SW 1271 (cell line): ENCODE results near the gene PRSS3.
"Not testable (repeated sequence)": the region's sequence is repeated elsewhere in the genome, so short reads cannot be mapped to it uniquely, and the experiment has no call there.

Experiments used
- DNase-seq, 2 experiments: peaks; one replicate each; lab custom pipeline; 2025; lab: John Stamatoyannopoulos, UW

Gene PRSS3

DNA sequence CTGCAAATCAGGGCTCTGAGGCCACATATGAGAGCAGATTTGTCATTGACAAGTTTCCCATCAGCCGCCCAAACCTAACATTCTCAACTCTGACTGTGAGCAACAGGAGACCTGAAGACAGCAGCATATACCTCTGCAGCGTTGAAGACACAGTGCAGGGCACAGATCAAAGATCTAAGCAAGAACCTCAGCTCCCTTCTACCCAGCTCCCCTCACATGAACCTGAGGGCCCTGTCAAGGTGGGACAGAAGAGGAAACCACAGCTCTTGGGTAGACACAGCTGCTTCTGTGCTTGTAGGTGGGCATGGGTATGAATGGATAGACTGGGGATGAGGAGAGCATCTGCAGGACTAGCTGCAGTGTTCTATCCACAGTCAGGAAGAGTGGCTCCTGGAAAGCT, 8.7 kb upstream of the PRSS3 start:
- no peak for DNase-seq

DNA sequence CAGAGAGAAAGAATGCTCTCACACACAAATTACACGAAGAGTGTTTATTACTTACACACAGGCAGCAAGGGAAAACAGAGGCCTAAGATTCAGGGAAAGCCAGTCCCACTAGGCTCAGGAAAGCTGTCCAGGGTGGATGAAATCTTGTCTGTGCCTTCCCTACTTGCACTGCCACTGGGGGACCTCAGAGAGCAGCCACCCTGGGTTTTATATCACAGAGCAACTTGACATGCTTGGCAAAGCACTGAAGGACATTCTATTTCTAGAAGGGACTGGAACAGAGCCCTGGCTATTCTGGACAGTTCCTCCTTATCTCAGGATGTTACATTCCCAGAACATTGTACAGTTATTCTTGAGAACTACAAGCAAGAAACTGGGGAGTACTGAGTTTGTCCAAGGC, 7.5 kb upstream of the PRSS3 start:
- DNase-seq: no peak

DNA sequence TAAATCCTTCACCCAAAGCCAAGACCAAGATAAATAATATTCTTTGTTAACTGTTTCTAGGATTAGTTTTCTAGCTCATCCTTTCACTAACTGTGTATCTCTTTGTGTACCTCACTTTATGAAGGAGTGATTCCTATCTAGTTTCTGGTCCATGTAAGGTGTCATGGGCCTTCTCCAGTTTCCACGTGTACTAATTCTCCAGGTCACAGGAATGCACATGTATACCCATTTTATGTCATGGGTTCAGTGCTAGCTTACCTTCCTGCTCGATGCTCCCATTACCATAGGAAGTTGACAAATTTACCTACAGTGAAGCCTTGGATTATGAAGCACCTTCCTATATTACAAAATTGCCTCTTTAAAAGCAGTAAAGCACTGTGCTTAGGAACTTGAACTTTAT, 5.9 kb upstream of the PRSS3 start:
- DNase-seq: not testable (repeated sequence)

DNA sequence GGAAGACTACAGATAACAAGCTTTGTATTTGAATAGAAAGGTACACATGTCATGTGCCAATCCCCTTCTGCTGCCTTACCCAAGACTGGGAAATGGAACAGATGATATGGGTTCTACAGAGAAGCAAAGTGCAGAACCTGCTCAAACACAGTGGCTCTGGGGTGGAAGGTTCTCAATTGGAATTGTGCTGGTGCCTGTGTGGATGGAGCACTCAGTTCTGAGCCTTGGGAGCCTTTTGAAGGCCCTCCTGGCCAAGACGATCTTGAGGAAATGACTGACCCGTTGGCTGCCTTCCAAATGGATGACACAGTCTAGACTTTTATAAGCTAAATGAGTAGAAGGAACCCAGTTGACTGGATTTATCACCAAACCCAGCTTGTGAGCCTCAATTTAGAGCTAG, 4.2 kb upstream of the PRSS3 start:
- no peak for DNase-seq

DNA sequence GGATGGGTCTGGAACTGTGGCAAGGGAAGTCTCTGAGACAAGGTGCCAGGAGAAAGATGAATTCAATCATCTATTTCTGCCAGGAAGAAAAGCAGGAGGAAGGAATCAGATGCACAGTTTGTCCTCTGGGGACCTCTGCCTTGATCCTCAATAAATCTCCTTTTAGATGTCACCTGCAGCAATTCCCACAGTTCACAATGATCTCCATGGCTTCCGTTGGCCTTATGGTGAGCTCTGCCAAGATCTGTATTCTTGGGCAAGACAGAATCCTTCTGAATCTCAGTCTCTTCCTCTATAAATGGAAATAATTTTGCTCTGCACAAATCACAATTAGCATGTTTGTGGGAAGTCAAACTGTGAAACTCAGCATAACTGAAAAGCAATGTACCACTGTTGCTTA, 1.9 kb upstream of the PRSS3 start:
- not testable (repeated sequence) for DNase-seq

DNA sequence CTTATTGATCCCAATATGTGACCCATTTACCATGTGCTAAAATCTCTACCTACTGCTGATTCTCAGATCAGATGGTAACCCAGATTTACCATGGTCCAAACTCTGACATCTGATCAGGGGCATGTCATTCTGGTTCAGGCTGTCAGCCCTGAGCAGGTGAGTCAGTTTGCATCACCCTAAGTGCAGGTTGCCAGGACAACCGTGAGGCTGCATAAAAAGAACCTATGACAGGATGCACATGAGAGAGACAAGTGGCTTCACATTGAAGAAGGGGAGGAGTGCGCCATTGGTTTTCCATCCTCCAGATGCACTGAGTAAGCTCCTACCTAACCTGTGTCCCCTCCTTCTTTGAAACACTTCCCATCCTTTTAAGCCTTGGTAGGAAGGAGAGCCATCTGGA, 801 bp upstream of the PRSS3 start:
- no peak for DNase-seq

DNA sequence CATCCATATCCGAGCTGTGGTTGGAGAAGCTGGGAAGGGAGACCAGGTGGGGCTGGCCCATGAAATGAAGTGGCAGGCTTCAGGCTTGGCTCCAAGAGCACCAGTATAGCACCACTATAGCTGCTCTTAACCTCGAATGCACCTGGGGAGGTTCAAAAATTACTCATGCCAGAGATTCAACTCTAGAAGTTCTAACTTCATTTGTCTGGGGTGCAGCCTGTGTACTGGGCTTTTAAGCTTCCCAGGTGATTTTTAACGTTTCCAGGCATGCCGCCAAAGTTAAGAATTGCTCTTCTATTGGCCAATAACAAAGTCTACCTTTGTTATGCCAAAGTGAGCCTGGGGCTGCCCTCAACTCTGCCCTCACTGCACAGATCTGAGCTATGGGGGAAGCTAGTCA, 458 bp downstream of the PRSS3 start:
- DNase-seq: no peak

DNA sequence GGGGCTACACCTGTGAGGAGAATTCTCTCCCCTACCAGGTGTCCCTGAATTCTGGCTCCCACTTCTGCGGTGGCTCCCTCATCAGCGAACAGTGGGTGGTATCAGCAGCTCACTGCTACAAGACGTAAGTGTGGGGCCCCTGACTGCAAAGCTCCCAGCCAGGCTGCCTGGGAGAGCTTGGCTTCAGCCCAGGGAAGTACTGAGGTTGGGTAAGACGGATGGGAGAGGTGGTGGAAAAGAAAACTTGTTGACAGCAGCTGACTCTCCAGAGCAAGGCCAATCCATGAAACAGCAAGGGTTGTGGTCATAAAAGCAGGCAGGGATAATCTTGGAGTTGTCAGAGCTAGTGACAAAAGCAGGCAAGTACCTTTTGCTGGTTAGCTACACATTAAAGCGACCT, 1.3 kb downstream of the PRSS3 start:
- not testable (repeated sequence) for DNase-seq

DNA sequence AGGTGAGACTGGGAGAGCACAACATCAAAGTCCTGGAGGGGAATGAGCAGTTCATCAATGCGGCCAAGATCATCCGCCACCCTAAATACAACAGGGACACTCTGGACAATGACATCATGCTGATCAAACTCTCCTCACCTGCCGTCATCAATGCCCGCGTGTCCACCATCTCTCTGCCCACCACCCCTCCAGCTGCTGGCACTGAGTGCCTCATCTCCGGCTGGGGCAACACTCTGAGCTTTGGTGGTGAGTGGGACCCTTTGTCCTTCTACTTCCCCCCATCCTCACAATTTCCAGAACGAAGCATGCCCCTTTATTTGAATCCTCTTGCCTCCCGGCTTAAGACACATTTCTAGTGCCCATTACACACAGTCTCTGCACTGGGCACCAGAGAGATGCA, 2.5 kb downstream of the PRSS3 start:
- no peak for DNase-seq

DNA sequence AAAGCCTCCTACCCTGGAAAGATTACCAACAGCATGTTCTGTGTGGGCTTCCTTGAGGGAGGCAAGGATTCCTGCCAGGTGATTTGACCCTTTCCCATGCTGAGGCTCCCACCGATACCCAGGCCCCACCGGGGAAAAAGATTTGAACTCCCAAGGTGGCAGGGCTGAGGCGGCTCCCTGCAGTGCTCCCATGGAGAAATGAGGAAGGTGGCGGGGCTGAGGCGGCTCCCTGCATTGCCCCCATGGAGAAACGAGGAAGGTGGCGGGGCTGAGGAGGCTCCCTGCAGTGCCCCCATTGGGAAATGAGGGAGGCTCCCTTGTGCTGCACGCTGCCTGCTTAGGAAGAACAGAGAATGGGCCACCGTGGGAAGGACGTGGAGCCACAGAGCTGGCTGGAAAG, 3.2 kb downstream of the PRSS3 start:
- DNase-seq: no peak

DNA sequence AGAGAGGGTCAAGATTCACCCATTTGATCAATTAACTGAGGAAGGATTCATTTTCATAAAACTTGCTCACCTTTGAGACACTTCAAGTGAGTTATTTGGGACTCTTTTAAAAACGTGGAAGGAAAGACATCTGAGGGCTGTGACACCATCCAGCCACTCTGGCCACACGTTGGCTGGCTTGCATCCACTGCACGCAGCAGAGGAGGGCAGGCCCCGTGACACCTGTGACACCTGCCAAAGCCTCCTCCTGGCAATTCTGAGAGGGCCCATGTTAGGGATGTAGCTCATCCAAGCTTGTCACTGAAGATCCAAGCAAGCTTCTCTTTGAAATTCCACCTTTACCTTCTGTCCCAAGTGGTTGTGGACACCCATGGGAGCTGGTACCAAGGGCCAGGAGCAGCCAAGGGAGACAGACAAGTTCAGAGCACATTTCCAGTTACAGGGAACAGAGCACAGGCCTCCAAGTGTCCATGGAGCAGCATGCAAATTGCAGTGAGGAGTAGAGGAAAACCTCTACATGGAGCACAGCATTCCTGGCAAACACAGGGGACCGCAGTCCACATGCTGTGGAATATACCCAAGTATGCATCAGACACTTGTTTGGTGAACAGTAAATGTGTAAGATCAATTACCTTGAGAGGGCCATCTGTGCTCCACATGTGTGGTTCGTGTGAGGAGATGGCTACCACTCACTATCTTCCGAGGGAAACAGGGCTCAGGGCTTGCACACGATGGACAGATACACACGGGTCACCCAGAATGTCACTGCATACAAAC, 4.8 kb downstream of the PRSS3 start:
- DNase-seq: no peak

DNA sequence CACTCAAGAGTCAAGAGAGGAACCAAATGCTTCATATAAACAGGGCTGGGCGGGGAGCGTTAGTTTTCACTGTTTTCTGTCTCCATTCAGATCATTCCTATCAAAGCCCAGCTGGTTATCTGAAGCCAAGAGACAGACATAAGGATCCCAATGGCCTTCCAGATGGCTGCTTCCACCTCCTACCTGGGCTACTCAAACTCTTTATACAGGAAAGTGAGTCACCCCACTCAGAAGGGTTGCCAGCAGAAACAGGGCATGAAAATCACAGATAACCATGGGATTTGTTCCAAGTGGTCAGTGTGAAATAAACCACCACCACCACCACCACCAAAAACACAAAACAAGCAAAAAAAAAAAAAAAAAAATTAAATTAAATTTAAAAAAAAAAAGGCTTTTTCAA, 5.5 kb downstream of the PRSS3 start:
- DNase-seq: no peak

DNA sequence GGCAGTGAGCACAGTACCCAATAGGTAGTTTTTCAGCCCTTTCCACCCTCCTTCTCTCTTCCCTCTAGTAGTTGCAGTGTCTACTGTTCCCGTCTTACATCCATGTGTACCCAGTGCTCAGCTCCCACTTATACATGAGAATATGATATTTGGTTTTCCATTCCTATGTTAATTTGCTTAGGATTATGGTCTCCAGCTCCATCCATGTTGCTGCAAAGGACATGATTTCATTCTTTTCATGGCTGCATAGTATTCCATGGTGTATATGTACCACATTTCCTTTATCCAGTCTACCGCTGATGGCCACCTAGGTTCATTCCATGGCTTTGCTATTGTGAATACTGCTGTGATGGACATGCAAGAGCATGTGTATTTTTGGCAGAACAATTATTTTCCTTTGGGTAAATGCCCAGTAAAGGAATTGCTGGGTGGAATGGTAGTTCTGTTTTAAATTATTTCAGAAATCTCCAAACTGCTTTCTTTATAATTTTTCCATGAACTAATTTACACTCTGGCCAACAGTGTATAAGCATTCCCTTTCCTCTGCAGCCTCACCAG, 6.7 kb downstream of the PRSS3 start:
- DNase-seq: not testable (repeated sequence)

DNA sequence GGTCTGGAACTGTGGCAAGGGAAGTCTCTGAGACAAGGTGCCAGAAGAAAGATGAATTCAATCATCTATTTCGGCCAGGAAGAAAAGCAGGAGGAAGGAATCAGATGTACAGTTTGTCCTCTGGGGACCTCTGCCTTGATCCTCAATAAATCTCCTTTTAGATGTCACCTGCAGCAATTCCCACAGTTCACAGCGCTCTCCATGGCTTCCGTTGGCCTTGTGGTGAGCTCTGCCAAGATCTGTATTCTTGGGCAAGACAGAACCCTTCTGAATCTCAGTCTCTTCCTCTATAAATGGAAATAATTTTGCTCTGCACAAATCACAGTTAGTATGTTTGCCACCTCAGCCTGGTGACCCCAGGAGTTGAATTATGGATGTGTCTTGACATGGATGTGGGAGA, 8.8 kb downstream of the PRSS3 start:
- not testable (repeated sequence) for DNase-seq

DNA sequence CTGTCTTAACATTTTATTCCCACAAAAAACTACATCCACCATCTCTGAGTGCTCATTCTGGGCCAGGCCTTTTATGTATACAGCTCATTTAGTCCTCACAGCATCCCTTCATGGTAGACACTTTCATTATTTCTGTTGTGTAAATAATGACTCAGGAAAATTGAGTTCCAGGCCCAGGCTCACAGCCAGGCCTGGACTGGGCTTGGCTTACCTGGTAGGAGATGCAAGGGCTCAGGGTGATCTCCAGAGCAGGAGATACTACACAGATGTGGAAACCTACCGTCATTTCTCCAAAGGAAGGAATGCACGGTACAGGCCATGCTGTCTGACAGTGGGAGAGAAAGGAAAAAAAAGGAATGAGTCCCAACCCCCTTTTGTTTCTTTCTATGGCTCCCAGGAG, 11.8 kb downstream of the PRSS3 start:
- DNase-seq: not testable (repeated sequence)

DNA sequence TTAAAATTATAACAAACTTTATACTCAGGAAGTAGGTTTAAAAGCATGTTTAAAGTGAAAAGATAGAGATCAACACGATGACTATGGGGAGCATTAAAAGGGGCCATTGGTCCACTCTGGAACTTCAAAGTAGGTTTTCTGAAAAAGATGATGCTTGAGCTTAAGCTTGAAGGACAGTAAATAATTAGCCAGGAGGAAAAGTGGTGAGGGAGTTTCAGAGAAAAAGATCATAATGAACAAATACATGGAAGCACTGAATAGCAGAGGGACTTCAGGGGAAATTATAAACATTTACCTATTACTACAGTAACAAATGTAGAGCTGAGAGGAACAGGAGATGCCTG, 13.6 kb downstream of the PRSS3 start:
- DNase-seq: not testable (repeated sequence)

DNA sequence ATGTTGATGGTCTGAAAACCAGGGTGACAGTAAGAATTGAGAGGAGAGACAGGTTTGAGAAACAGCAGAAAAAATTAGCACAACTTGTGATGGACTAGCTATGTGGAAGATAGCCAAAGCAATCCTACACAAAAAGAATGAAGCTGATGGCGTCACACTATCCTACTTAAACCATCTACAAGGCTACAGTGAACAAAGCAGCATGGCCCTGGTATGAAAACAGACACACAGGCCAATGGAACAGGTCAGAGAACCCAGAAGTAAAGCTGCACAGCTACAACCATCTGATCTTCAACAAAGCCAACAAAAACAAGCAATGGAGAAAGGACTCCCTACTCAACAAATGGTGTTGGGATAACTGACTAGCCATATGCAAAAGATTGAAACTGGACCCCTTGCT, 14.1 kb downstream of the PRSS3 start:
- DNase-seq: no peak

DNA sequence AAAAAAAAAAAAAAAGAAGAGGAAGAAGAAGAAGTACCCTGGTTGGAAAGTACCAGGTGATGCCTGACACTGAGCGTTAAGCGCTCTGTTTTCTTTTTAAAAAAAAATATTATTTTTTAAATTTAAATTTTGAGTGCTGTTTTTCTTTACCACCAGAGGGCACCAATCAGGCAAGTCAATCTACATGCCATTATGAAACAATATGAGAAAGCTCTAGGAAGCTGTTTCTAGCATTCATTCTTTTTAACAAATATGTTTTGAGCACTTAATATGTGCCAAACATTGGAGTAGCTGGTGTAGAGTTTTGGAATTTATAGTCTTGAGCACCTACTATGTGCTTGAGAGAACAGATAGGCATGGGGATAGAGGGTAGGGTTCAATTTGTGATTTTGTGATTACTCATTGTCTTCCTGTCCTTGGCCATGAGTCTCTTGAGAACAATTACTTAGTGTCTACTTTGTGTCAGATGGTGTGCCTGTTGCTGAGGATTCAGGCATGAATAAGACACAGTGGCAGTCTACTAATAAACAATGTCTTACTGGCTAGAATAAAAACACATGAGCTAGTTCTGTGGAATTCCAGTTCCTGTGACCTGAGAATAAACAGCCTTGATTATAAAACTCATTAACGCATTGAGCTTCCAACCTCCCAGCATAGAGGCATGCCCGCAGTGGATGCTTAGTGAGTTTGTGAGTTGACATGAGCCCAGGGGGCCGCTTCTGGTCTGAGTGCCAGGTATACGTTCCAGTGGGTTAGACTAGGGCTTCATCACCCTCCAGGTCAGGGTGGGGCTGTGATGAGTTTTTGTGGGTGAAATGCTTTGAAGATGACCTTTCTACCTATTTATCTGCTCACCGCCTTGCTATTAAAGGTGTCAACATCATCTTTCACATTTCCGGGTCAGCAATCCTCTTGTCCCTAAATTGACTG, 18.6 kb downstream of the PRSS3 start:
- peak; percentile 5 to 47 for DNase-seq

DNA sequence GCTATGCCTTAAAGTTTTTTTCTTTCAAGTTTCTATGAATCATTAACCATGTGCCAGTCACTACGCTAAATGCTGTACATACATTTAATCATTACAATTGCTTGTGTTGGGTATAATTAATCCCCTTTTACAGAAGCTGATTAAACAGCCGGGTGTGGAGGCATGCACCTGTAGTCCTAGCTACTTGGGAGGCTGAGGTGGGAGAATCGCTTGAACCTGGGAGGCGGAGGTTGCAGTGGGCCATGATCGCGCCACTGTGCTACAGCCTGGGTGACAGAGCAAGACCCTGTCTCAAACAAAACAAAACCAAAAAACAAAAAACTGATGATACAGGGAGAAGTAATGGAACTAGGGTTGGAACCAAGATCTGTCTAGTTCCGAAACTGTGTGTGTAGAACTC, 20.4 kb downstream of the PRSS3 start:
- no peak for DNase-seq

DNA sequence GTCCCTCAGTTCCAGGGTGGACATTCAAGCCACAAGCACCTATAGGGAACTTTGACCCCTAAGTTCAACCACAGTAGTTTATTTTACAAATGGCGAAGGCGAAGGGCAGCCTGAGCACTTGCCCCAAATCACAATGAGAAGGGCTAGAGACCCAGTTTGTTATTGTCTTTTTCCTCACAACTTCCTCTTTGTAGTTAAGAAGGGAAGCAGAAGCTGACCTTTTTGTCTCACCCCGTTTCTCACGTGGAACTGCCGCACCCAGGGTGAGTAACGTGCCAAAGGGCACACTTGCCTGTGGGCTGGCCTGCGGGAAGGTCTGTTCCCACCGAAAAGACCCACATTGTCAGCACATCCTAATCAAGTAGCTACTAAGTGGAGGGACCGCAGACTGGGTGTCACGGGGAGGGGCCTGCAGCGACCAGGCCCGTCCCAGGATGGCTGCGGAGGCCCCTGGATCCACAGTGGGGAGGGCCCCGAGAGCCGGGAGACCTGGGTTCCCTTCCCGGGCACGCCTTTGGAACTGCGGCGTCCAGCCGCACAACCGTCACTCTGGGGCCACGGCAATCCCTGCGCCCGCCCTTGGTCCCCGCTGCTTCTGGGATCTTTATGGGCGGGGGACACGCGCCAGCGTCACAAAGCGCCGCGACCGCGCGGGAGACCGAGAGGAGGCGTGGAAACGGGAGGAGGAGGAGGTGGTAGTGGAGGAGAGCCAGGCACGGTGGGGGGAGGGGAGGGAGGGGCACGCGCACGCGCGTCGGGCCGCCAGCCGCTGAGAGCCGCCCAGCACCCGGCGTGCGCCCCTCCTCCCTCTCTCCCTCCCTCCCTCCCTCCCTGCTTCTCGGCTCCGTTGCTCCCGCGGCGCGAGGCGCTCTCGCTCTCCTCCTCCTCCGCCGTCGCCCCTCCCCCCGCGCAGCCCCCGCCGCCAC, 21.2 kb downstream of the PRSS3 start, which contains the start of gene UBE2R2:
Gene UBE2R2 (plus strand): TSS at position 834 of the 926 bp plus-strand sequence. CDS start 598 bp downstream, outside the sequence.
- peak; percentile 48 to 83 for DNase-seq

DNA sequence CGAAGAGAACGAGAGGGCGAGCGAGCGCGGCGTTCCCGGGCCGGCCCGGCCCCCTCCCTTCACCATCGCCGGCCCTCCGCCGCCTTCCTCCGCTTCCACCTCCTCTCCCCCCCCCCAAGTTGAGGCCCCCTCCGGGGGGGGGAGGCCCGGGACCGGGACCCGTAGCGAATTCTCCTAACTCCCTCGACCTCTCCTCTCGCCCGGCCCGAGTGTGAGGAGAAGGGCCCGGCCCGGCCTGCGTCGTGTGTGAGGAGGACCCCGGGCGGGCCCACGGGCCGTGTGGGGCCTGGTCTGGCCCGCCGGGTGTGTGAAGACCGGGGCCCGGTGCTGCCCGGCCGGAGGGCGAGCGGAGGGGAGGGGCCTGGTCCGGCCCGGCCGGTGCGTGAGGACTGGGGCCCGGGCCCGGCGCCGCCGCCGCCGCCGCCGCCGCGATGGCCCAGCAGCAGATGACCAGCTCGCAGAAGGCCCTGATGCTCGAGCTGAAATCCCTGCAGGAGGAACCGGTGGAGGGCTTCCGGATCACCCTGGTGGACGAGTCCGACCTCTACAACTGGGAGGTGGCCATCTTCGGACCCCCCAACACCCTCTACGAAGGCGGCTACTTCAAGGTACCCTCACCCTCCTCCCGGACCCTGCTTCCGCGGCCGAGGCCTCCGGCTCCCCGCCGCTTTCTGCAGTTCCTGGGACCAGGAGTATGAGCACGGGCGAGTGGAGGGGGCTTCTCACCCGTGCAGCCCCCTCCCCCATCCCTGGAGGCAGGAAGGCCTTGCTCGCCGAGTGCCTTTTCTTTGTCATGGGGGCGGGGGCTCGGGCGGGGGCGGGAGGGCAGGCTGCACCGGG, 22.2 kb downstream of the PRSS3 start:
- peak; percentile 21 to 43 for DNase-seq
